C4-2B (cell line): ENCODE data around the gene RAB5B.
"Not testable (repeated sequence)": the region's sequence is repeated elsewhere in the genome, so short reads cannot be mapped to it uniquely, and the experiment has no call there.

Source experiments
- H3K27ac ChIP-seq: fragments of 450-650 bp; 2 replicates; pipeline ENCODE4 v1.5.1; 2017
- ZFX ChIP-seq: fragments of 450-650 bp; IDR thresholded peaks from 2 replicates; pipeline ENCODE4 v1.6.1; 2017
- TF ChIP-seq, protein P1 (sequence below): fragments of 450-650 bp; conservative IDR thresholded peaks from 2 replicates; pipeline ENCODE4 v1.5.1; 2017; ENCODE audit warnings: mild to moderate bottlenecking

The RAB5B gene

DNA sequence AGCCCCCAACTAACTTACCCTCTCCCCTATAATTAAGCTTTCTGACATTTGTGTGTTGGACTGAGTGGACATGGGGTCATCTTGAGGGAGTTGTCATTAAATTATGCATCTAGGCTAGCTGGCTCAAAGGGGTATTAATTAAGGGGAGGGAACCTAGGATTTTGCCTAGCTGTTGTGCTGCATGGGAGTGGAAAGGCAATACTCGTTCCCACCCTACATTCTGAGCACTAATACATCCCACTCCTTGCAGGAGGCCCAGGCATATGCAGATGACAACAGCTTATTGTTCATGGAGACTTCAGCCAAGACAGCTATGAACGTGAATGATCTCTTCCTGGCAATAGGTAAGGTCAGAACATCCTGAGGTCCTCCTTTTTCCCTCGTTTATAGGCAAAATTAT, 17.2 kb downstream of the RAB5B start:
- TF ChIP-seq, protein P1, sequence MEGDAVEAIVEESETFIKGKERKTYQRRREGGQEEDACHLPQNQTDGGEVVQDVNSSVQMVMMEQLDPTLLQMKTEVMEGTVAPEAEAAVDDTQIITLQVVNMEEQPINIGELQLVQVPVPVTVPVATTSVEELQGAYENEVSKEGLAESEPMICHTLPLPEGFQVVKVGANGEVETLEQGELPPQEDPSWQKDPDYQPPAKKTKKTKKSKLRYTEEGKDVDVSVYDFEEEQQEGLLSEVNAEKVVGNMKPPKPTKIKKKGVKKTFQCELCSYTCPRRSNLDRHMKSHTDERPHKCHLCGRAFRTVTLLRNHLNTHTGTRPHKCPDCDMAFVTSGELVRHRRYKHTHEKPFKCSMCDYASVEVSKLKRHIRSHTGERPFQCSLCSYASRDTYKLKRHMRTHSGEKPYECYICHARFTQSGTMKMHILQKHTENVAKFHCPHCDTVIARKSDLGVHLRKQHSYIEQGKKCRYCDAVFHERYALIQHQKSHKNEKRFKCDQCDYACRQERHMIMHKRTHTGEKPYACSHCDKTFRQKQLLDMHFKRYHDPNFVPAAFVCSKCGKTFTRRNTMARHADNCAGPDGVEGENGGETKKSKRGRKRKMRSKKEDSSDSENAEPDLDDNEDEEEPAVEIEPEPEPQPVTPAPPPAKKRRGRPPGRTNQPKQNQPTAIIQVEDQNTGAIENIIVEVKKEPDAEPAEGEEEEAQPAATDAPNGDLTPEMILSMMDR = no peak
- TF ChIP-seq ZFX = no peak
- no peak overlapping the region for H3K27ac ChIP-seq

- H3K27ac ChIP-seq = no peak overlapping the region
- TF ChIP-seq, protein P1 = no peak
- TF ChIP-seq ZFX = no peak
These were observed 19.5 kb downstream of the RAB5B start for GRCh38 chr12:55993230-55993853.

GRCh38 chr12:55995366-55995765, 21.5 kb downstream of the RAB5B start:
- no peak overlapping the region for H3K27ac ChIP-seq
- TF ChIP-seq, protein P1 = no peak
- no peak for TF ChIP-seq ZFX

DNA sequence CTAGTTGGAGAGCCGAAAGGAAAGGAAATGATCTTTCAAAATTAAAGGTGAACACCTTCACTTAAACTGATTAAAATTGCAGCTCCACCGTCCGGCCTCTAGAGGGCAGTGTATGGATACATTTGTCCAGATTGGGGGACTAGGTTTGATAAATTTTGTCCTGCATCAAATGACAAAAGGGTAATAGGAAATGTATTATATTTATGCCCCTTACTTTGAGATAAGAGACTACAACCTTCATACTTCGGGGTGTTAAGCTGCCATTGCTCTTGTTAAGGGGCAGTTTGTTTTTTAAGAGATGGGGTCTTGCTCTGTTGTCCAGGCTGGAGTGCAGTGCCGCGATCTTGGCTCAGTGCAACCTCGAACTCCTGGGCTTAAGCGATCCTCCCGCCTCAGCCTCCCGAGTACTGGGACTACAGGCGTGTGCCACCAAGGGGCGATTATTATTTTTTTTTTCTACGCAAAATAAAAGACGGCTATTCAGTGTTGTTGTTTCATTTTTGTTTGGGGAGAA, 22.4 kb downstream of the RAB5B start:
- TF ChIP-seq, protein P1 = peak; percentile 93
- TF ChIP-seq ZFX = no peak
- peak overlapping the region; percentile 85 for H3K27ac ChIP-seq

GRCh38 chr12:55996715-55997534, 23.0 kb downstream of the RAB5B start, which contains the start of gene SUOX:
SUOX (plus strand) TSS chr12:55997276; CDS start chr12:56002222, 4,946 bp downstream.
- H3K27ac ChIP-seq = peak within 1 kb of the TSS; percentile 85
- TF ChIP-seq, protein P1 = no peak
- no peak for TF ChIP-seq ZFX

GRCh38 chr12:55997535-55997859, 23.6 kb downstream of the RAB5B start:
- H3K27ac ChIP-seq = peak overlapping the region; percentile 85
- TF ChIP-seq, protein P1 = no peak
- TF ChIP-seq ZFX = no peak

- H3K27ac ChIP-seq = not testable (repeated sequence)
These were observed 25.6 kb downstream of the RAB5B start for GRCh38 chr12:55999522-55999921.

DNA sequence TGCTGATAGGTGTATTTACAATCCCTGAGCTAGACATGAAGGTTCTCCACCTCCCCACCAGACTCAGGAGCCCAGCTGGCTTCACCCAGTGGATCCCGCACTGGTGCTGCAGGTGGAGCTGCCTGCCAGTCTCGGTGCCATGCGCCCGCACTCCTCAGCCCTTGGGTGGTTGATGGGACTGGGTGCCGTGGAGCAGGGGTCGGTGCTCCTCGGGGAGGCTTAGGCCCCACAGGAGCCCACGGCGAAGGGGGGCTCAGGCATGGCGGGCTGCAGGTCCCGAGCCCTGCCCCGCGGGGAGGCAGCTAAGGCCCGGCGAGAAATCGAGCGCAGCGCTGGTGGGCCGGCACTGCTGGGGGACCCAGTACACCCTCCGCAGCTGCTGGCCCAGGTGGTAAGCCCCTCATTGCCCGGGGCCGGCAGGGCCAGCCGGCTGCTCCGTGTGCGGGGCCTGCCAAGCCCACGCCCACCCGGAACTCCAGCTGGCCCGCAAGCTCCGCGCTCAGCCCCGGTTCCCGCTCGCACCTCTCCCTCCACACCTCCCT, 26.2 kb downstream of the RAB5B start:
- not testable (repeated sequence) for H3K27ac ChIP-seq
